Sigmoid colon (tissue), 7 donors: ENCODE data around the gene S1PR3. TPM values are rescaled to one million over a fixed set of nuclear protein-coding genes. Genes with fewer than 3 reads are reported as not detected.

Experiments used
- DNase-seq: peaks from one replicate; pipeline ENCODE4 v3.0.0-alpha.2; 2019
- H3K27ac ChIP-seq, 4 donors: fragments of 200-600 bp; sonication (generic); one replicate each; pipeline ENCODE4 v1.5.1; 2016 to 2019; ENCODE audit warnings: mild to moderate bottlenecking in 1 of 4
- H3K27me3 ChIP-seq, 3 donors: fragments of 200-600 bp; sonication (generic); one replicate each; pipeline ENCODE4 v1.5.1; 2019; ENCODE audit warnings: mild to moderate bottlenecking in 1 of 3
- H3K36me3 ChIP-seq, 4 donors: fragments of 200-600 bp; sonication (generic); one replicate each; pipeline ENCODE4 v1.5.1; 2016 to 2019
- H3K4me1 ChIP-seq, 4 donors: fragments of 200-600 bp; sonication (generic); one replicate each; pipeline ENCODE4 v1.5.1; 2017 to 2019
- H3K4me3 ChIP-seq, 4 donors: fragments of 200-600 bp; sonication (generic); one replicate each; pipeline ENCODE4 v1.5.1; 2017 to 2019; ENCODE audit warnings: mild to moderate bottlenecking in 2 of 4, moderate library complexity in 1 of 4
- H3K9me3 ChIP-seq, 4 donors: fragments of 200-600 bp in 3 of 4; sonication (generic) in 3 of 4; one replicate each; pipeline versions ENCODE4 v1.5.1 to v1.6.1; 2013 to 2019
- EP300 ChIP-seq, 4 donors: sonication (generic); formaldehyde crosslinking; IDR thresholded peaks; one replicate each; pipeline ENCODE4 v1.6.1; 2017; ENCODE audit warnings: antibody characterized with exemption in 4 of 4
- POLR2A ChIP-seq, 2 donors: fragments of 450-650 bp; IDR thresholded peaks; one replicate each; pipeline ENCODE4 v1.6.1; 2016; ENCODE audit warnings: antibody characterized with exemption in 2 of 2, mild to moderate bottlenecking in 2 of 2, moderate library complexity in 2 of 2
- POLR2AphosphoS5 ChIP-seq, 4 donors: sonication (generic); formaldehyde crosslinking; IDR thresholded peaks; one replicate each; pipeline ENCODE4 v1.6.1; 2017; ENCODE audit warnings: antibody characterized with exemption in 4 of 4
- WGBS, 2 donors: extraction: QIAGEN DNeasy Blood & Tissue Kit; methylation state at CpG; one replicate each; pipeline ENCODE4 v1.1.7; 2013; 5-methylcytosine and 5-hydroxymethylcytosine counted together
- intact Hi-C: fragments of 100-400 bp; cut with DNase I; formaldehyde crosslinking; loops from one replicate; pipeline ENCODE4 v1.15.1; 2023
- polyA plus RNA-seq, 3 donors: library from polyadenylated mRNA; stranded (reverse); fragments of 200-250 nt; gene quantifications; one replicate each; pipeline ENCODE4 v1.2.3, GENCODE V29; 2013
- total RNA-seq, 4 donors: library from RNA; depleted of rRNA; stranded (reverse); fragments of >200 nt; gene quantifications; one replicate each; pipeline ENCODE4 v1.1.0, GENCODE V29; 2016
- TF ChIP-seq, protein P1 (sequence below), 4 experiments: fragments of 450-650 bp in 3 of 4; fragments of 200-600 bp in 1 of 4; IDR thresholded peaks; one replicate each; pipeline ENCODE4 v1.5.1; 2016 to 2019; ENCODE audit warnings: antibody characterized with exemption in 4 of 4, mild to moderate bottlenecking in 3 of 4, moderate library complexity in 2 of 4
- donor health status: healthy with polysubstance abuse.
- donor health status: Bipolar disorder and iron deficiency.
- donor health status: healthy.

S1PR3 gene
- total and polyA plus RNA-seq, 7 donors: 0.23 to 33.0 (median 10.4) TPM

DNA sequence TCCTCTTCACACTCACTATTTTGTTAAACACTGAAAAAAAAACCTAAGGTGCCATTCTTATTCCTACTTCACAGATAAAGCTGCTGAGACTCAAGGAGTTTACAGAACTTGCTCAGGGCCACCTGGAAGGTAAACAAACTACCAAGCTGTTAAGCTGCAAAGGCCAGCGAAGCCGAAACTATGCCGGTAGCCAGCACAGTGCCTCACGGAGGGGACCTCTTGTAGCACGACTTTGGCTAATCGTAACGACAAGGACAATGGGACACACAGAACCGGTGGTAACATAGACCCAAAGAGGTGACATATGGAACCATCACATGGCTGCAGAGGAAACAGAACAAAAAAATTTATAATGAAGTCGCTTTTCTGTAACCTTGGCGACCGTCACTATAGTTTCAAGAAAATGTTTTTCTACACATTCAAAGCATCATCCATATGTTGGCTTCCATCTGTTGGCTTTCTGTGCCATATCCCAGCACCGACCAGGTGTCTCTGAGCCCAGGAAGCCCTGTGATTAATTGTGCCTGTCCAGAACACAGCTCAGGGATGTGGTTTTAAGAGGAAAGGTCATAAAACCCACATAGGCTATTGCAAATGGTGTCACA, 60.3 kb downstream of the S1PR3 start:
- DNase-seq: no peak
- H3K4me1 ChIP-seq: peaks cover 0 to 6% (median 0%) of the 10 kb centered on the region in 4 donors
- no peak overlapping the region for H3K27ac ChIP-seq
- no peak overlapping the region for H3K4me3 ChIP-seq
- TF ChIP-seq POLR2A (IDR thresholded peaks at IDR 0.05): no peak
- TF ChIP-seq, protein P1, sequence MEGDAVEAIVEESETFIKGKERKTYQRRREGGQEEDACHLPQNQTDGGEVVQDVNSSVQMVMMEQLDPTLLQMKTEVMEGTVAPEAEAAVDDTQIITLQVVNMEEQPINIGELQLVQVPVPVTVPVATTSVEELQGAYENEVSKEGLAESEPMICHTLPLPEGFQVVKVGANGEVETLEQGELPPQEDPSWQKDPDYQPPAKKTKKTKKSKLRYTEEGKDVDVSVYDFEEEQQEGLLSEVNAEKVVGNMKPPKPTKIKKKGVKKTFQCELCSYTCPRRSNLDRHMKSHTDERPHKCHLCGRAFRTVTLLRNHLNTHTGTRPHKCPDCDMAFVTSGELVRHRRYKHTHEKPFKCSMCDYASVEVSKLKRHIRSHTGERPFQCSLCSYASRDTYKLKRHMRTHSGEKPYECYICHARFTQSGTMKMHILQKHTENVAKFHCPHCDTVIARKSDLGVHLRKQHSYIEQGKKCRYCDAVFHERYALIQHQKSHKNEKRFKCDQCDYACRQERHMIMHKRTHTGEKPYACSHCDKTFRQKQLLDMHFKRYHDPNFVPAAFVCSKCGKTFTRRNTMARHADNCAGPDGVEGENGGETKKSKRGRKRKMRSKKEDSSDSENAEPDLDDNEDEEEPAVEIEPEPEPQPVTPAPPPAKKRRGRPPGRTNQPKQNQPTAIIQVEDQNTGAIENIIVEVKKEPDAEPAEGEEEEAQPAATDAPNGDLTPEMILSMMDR (IDR thresholded peaks at IDR 0.05): no peak
- no peak for TF ChIP-seq EP300 (IDR thresholded peaks at IDR 0.05)
- no peak for TF ChIP-seq POLR2AphosphoS5 (IDR thresholded peaks at IDR 0.05)
- 87 to 94% methylated on average over 12 of the region's 12 CpGs for WGBS, 2 donors
- no peaks in the 10 kb centered on the region for H3K27me3 ChIP-seq
- no peaks in the 10 kb centered on the region for H3K36me3 ChIP-seq
- intact Hi-C loops: no loop called here
- peaks cover 0 to 2% (median 0%) of the 10 kb centered on the region in 4 donors for H3K9me3 ChIP-seq

DNA sequence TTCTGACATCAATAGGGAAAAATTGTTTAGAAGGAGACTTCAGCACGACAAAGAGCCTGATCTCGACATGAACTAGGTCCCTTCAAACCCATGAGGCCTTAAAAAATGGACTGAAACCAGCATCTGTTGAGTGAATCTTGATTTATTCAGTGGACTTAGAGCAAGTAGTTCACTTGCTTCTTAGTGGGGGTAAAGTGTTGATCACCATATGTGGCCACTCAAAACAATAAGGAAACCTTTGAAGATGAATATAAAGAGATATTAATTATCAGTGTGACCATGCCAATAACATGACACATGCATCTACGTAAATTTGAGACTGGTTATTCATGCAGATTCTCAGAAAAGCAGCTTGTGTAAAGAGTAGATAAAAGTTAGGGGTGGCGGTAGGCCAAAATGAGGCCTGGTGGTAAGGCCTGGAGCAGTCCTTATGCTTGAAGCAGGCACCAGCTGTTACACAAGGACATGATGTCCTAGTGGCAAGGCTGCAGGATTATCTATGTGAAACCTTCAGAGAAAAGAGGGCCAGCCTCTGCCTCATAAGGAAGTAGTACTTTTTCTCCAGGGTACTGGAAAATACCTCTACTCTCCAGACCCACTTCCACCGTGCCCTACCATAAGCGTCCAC, 61.3 kb downstream of the S1PR3 start:
- no peak for TF ChIP-seq POLR2A (IDR thresholded peaks at IDR 0.05)
- TF ChIP-seq, protein P1 (IDR thresholded peaks at IDR 0.05): no peak
- TF ChIP-seq EP300 (IDR thresholded peaks at IDR 0.05): no peak
- TF ChIP-seq POLR2AphosphoS5 (IDR thresholded peaks at IDR 0.05): no peak
- 86 to 90% methylated on average over 6 of the region's 6 CpGs for WGBS, 2 donors
- Histone ChIP-seq H3K4me1 (no peaks in the 10 kb centered on the region), H3K36me3 (no peaks in the 10 kb centered on the region), H3K27me3 (no peaks in the 10 kb centered on the region), H3K4me3 (no peak overlapping the region), H3K27ac (no peak overlapping the region), H3K9me3 (peaks cover 0 to 2% (median 0%) of the 10 kb centered on the region in 4 donors)
- no peak for DNase-seq
- intact Hi-C loops: no loop called here

DNA sequence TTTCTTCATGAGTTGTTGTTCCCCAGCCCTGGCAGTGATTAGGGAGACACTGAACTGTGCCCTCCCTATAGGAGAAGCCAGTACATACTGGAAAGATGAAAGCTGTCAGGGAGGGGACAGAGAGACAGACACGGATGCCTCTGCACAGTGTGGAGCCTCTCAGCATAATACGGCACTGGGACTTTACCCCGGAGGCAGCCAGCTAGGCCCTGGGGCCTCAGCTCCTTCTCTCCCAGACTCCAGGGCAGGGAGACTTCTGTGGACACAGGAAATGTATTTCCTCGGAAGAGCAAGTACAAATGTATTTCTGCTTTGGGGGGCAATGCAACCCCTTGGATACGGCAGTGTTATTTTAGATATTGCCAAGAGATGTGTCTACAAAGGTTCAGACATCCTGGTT, 62.0 kb downstream of the S1PR3 start:
- intact Hi-C loops: no loop called here

More for the DNA sequence above, 62.0 kb downstream of the S1PR3 start:
- Histone ChIP-seq H3K9me3 (peaks cover 0 to 2% (median 0%) of the 10 kb centered on the region in 4 donors), H3K27ac (no peak overlapping the region), H3K36me3 (no peaks in the 10 kb centered on the region), H3K27me3 (no peaks in the 10 kb centered on the region), H3K4me3 (no peak overlapping the region), H3K4me1 (no peaks in the 10 kb centered on the region)
- 89 to 93% methylated on average over 5 of the region's 5 CpGs for WGBS, 2 donors
- no peak for DNase-seq
- TF ChIP-seq, protein P1 (IDR thresholded peaks at IDR 0.05): no peak
- TF ChIP-seq POLR2AphosphoS5 (IDR thresholded peaks at IDR 0.05) (no peak), POLR2A (IDR thresholded peaks at IDR 0.05) (no peak), EP300 (IDR thresholded peaks at IDR 0.05) (no peak)

Other genes starting within 250 kb of the S1PR3 start
- 10 to 100 TPM in 1 of 4 donors, 1 to 10 TPM in 2, under 1 TPM in 1; 0.68 to 14.7 (median 3.5) TPM for gene SHC3, start 187.3 kb downstream of the S1PR3 start, total RNA-seq
- 1 to 10 TPM in 1 of 3 donors, under 1 TPM in 1, not detected in 1; 0.32 to 1.8 TPM for gene SHC3, start 187.3 kb downstream of the S1PR3 start, polyA plus RNA-seq